GM13976 (cell line): Measurements from ENCODE around the gene ABCC4.
"Not testable (repeated sequence)": the region's sequence is repeated elsewhere in the genome, so short reads cannot be mapped to it uniquely, and the experiment has no call there.

ENCODE experiments used
- DNase-seq: peaks from one replicate; pipeline ENCODE4 v3.0.0; 2012; ENCODE audit warnings: low spot score
- in situ Hi-C: fragments of 300-500 bp; cut with MboI; formaldehyde crosslinking; loops from one replicate; pipeline ENCODE4 v1.12.0; 2022; ENCODE audit warnings: low sequenced_read_pairs, mixed read lengths, inconsistent platforms; ENCODE audit not compliant: unreplicated experiment
- TF ChIP-seq, protein P1 (sequence below): IDR thresholded peaks from 2 replicates; pipeline ENCODE4 v1.5.1; 2012; ENCODE audit warnings: borderline replicate concordance, mild to moderate bottlenecking; ENCODE audit not compliant: insufficient read depth; ENCODE audit errors: extremely low read depth, missing control alignments, control extremely low read depth

ABCC4 gene

GRCh38 chr13:95174517-95174916 lies 126.7 kb downstream of the ABCC4 start:
- no peak for DNase-seq
- TF ChIP-seq, protein P1, sequence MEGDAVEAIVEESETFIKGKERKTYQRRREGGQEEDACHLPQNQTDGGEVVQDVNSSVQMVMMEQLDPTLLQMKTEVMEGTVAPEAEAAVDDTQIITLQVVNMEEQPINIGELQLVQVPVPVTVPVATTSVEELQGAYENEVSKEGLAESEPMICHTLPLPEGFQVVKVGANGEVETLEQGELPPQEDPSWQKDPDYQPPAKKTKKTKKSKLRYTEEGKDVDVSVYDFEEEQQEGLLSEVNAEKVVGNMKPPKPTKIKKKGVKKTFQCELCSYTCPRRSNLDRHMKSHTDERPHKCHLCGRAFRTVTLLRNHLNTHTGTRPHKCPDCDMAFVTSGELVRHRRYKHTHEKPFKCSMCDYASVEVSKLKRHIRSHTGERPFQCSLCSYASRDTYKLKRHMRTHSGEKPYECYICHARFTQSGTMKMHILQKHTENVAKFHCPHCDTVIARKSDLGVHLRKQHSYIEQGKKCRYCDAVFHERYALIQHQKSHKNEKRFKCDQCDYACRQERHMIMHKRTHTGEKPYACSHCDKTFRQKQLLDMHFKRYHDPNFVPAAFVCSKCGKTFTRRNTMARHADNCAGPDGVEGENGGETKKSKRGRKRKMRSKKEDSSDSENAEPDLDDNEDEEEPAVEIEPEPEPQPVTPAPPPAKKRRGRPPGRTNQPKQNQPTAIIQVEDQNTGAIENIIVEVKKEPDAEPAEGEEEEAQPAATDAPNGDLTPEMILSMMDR: no peak
- in situ Hi-C loops: no loop called here

DNA sequence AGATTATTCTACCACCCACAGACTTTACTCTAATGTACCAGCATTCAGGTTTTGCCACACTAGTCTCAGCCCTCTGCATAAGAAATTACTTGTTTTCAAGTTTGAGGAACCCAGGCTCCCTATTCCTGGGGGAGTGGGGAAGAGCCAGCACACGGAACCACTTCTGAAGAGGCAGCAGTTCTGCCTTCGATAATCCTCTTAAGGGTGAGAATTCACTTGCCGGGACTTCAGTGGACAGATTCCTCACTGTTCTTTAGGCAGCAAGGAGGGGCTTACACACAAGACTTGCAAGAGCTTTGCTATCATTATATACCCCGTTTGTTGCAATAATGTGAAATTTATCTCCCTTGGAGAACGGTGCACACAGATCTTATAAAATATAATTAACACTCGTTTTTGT lies 133.1 kb downstream of the ABCC4 start:
- TF ChIP-seq, protein P1: no peak
- in situ Hi-C loops: no loop called here
- no peak for DNase-seq

- DNase-seq, in situ Hi-C loops: not testable (repeated sequence)
Observed at GRCh38 chr13:95167003-95167402, 134.2 kb downstream of the ABCC4 start.

DNA sequence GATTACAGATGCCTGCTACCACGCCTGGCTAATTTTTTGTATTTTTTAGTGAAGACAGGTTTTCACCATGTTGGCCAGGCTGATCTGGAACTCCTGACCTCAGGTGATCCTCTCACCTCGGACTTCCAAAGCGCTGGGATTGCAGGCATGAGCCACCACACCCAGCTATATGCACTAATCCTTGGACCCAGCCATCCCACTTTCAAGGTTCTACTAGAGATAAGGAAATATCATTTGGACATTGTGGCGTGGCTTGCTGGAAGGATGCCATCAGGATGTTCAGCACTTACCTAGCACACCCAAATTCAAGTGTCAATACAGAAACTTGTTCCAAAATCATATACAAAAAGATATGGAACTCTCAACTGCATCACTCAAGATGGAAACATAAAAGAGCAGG lies 136.4 kb downstream of the ABCC4 start:
- TF ChIP-seq, protein P1: no peak
- no peak for DNase-seq
- in situ Hi-C loops: no loop called here

- no peak for DNase-seq
- TF ChIP-seq, protein P1: no peak
- in situ Hi-C loops: no loop called here
Observed at GRCh38 chr13:95160112-95160906, 140.9 kb downstream of the ABCC4 start.

DNA sequence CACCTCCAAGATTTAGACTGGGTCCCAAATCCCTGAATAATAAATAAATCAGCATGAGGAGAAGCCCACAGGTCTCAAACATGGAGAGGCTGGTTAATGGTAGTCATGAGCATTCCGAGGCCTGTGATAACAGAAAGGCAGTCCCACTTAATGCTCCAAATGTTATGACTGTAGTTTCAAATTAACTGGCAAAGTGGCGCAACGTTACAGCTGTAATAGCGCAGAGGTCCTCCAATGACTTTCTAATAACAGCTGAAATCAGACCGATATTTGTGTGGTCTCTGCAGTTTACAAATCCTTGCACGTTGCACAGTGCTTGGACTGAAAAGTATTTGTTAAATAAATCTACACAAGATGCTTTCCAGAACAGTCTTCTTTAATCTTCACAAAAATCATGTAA lies 141.8 kb downstream of the ABCC4 start:
- no peak for DNase-seq
- in situ Hi-C loops: no loop called here
- TF ChIP-seq, protein P1: no peak

DNA sequence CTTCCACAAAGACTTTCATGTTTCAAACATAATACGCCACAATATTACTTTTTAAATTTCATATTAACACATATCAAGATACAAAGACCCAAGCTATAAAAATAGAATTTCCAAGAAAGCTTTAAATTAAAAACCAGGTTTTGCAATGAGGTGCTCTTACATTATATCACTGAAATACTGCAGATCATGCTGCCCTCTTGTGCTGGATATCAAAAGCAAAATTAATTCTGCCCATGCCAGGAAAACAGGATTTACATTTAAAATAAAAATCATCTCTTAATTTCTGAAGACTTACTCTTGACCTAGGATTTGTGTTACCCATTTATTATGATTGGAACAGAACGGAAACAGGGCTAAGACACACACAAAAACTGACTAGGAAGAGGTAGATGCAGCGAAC lies 145.0 kb downstream of the ABCC4 start:
- TF ChIP-seq, protein P1: peak; percentile 9
- DNase-seq: no peak
- in situ Hi-C loops: no loop called here
